Measurements from ENCODE around the gene PSMC3IP. TPM values are rescaled to one million over a fixed set of nuclear protein-coding genes. Genes with fewer than 3 reads are reported as not detected.
"Not testable (repeated sequence)": the region's sequence is repeated elsewhere in the genome, so short reads cannot be mapped to it uniquely, and the experiment has no call there.

PSMC3IP gene
- total RNA-seq, 2 donors from 2014 or later: 2.2 to 11.6 TPM

- H3K4me3 ChIP-seq: no peak overlapping the region
- no peak for TF ChIP-seq CTCF (IDR thresholded peaks at IDR 0.05)
- H3K4me1 ChIP-seq: no peaks in the 10 kb centered on the region
- H3K36me3 ChIP-seq: peaks cover 5% of the 10 kb centered on the region
- H3K27me3 ChIP-seq: no peaks in the 10 kb centered on the region
- peak overlapping the region in 1 of 2 donors; percentile 12 for H3K9ac ChIP-seq (ENCODE audit: low read depth in 2 of 2, low read length in 2 of 2)
- no peak for DNase-seq
- no peaks in the 10 kb centered on the region for H3K9me3 ChIP-seq
- intact Hi-C loops (cut with DNase I): no loop called here
- H3K27ac ChIP-seq: no peak overlapping the region
Observed at GRCh38 chr17:42617956-42618431, 40.5 kb upstream of the PSMC3IP start.

DNA sequence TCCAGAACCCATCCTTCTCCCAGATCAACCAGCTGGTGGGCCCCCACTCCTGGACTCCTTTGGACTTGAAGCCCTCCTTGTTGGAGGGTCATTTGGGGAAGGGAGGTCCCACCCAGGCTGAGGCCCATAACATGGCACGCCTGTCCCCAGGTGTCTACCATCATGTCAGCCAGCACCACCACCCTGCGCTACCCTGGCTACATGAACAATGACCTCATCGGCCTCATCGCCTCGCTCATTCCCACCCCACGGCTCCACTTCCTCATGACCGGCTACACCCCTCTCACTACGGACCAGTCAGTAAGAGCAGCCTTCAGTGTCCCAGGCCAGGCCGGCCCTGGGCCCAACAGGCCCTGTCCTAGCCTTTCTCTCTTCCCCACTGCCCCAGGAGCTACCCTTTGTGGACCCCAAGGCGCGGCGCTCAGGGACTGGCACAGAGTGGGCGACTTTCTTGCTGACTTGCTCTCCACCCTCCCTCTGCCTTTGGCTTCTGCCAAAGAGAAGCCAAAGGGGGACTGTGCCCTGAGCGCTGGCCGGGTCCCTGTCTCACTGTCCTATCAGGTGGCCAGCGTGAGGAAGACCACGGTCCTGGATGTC lies 36.3 kb upstream of the PSMC3IP start:
- no peak for TF ChIP-seq CTCF (IDR thresholded peaks at IDR 0.05)
- no peak overlapping the region for H3K27ac ChIP-seq
- no peak for DNase-seq

DNA sequence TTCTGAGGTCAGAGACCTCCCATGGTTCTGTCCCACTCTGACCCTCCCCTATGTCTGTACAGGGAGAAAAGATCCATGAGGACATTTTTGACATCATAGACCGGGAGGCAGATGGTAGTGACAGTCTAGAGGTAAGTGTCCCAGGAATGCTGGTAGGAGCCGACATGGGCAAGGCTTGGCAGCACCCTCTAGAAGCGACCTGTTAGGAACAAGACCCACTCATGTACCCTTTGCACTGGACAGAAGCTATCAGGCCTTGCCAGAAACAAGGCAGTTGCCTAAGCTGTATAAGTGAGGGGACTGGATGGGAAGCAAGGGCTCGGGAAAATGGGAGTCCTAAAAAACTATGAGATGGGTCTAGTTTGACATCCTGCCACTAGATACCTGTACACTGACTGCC lies 34.5 kb upstream of the PSMC3IP start:
- intact Hi-C loops (cut with DNase I): no loop called here
- no peak for DNase-seq
- TF ChIP-seq CTCF (IDR thresholded peaks at IDR 0.05): no peak

More for the DNA sequence above, 36.3 kb upstream of the PSMC3IP start:
- no peak overlapping the region for H3K4me3 ChIP-seq
- intact Hi-C loops (cut with DNase I): no loop called here
- peaks cover 5% of the 10 kb centered on the region for H3K36me3 ChIP-seq
- H3K9me3 ChIP-seq: no peaks in the 10 kb centered on the region
- no peak overlapping the region for H3K9ac ChIP-seq (ENCODE audit: low read depth in 2 of 2, low read length in 2 of 2)
- no peaks in the 10 kb centered on the region for H3K27me3 ChIP-seq
- H3K4me1 ChIP-seq: no peaks in the 10 kb centered on the region

DNA sequence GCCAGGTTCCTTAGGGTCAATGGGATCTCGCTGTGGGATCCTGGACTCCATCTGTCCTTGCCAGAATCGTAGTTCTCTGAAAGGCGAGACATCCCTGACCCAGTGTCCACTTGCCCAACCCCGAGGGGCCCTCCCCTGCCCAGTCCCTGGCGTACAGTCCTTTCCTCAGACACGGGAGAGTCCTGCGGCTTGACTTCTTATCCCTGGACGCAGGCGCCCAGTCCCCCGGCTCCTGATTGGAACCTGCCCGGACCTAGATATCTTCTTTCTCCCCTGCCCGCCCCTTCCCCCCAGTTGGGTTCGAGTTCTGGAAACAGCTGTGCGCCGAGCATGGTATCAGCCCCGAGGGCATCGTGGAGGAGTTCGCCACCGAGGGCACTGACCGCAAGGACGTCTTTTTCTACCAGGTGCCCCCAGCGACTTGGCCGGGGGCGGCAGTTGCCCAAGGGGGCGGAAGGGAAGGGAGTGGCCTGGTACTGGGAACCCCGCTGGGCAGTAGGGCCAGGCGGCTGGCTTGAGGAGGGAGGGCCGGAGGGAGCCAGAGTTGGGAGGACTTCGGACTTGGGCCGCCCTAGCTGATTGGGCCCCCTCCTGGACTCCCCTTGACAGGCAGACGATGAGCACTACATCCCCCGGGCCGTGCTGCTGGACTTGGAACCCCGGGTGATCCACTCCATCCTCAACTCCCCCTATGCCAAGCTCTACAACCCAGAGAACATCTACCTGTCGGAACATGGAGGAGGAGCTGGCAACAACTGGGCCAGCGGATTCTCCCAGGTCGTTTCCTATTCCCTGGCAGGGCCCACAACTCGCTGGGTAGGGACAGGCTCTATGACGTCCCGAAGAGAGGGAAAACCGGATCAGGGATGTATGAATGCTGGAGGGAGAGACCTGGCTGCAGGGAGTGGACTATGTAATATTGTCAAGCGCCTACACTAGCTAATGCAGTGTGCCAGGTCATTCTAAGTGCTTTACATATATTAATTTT lies 32.6 kb upstream of the PSMC3IP start:
- H3K36me3 ChIP-seq, H3K27me3 ChIP-seq, H3K4me1 ChIP-seq, H3K9me3 ChIP-seq: not testable (repeated sequence)
- H3K27ac ChIP-seq: peak overlapping the region; percentile 95
- DNase-seq: peak; percentile 30
- H3K4me3 ChIP-seq: peak overlapping the region; percentile 82
- intact Hi-C loops (cut with DNase I): loop anchor here (5.0 kb wide), 1 partner anchor 62 kb away; no protein-coding TSS in a partner anchor
- H3K9ac ChIP-seq (ENCODE audit: low read depth in 2 of 2, low read length in 2 of 2): peak overlapping the region; percentile 83 to 96

More for the DNA sequence above, 34.5 kb upstream of the PSMC3IP start:
- no peak overlapping the region for H3K9ac ChIP-seq (ENCODE audit: low read depth in 2 of 2, low read length in 2 of 2)
- no peaks in the 10 kb centered on the region for H3K9me3 ChIP-seq
- no peak overlapping the region for H3K4me3 ChIP-seq
- H3K4me1 ChIP-seq: peaks cover 2% of the 10 kb centered on the region
- H3K27me3 ChIP-seq: no peaks in the 10 kb centered on the region
- H3K27ac ChIP-seq: no peak overlapping the region
- H3K36me3 ChIP-seq: peaks cover 5% of the 10 kb centered on the region

DNA sequence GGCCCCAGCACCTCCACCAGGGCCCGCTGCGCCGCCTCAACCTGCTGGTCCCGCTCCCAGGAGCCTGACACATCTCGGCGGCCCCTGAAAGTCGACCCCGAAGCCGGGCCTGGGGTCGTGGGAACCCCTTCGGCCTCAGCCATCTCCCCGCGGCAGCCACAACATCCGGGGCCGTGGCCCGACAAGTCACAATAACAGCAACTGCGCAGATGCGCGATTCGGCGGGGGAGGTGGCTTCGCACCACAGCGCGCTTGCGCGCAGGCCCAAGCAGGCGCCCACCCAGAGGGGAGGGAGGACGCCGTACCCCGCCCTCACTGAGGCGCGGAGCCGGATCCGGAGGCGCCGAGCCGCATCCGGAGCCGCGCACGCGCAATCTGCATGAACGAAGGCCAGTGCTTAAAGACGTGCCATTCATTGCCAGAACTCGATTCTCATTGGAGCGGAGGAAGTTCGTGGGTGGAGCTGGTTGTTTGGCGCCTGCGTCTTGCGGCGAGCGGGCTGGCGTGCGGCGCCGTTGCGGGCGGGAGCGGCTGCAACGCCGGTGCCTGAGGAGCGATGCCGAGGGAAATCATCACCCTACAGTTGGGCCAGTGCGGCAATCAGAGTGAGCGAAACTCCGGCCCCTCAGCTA lies 31.8 kb upstream of the PSMC3IP start, which contains the start of the genes RETREG3 and TUBG1:
Gene RETREG3, minus strand, starts transcription at position 193 of the 632 bp plus-strand sequence. Its CDS starts 50 bp downstream, at position 143.
Gene TUBG1, plus strand, starts transcription at position 502 of the 632 bp plus-strand sequence. Its CDS starts 55 bp downstream, at position 557.
- H3K36me3 ChIP-seq: peaks cover 5% of the 10 kb centered on the region
- H3K27me3 ChIP-seq: no peaks in the 10 kb centered on the region
- H3K27ac ChIP-seq: peak within 1 kb of the TSS; percentile 95
- peak within 1 kb of the TSS; percentile 82 for H3K4me3 ChIP-seq
- DNase-seq: peak; percentile 99
- peaks cover 9% of the 10 kb centered on the region for H3K4me1 ChIP-seq
- TF ChIP-seq CTCF (IDR thresholded peaks at IDR 0.05): no peak
- no peaks in the 10 kb centered on the region for H3K9me3 ChIP-seq
- H3K9ac ChIP-seq (ENCODE audit: low read depth in 2 of 2, low read length in 2 of 2): peak within 1 kb of the TSS; percentile 93 to 98
- intact Hi-C loops (cut with DNase I): loop anchor here (5.0 kb wide), 1 partner anchor 63 kb away; no protein-coding TSS in a partner anchor
